NCI-H748 treated with DMSO at 0.1 percent for 48 hours (cell line): ENCODE measurements around the gene MAP3K7.

ENCODE experiments used
- DNase-seq: peaks from one replicate; lab custom pipeline; 2025; lab: John Stamatoyannopoulos, UW

The MAP3K7 gene

DNA sequence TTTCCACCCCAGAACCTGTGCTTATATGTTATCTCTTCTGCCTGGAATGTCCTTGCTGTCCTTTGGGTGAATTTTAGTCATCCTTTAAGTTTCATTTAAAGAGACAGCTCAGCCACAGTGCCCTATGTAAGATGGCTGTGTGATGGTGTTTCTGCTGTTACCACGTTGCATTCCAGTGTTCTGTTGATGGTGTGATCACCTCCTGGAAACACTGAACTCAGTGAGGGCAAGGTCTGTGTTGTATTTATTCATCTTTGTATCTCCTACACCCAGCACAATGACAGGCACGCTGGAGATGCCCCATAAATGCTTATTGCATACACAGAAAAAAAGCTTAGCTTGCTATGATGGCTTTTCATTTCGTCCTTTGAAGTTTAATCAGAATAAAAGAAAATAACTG is 102.5 kb downstream of the MAP3K7 start:
- no peak for DNase-seq

DNA sequence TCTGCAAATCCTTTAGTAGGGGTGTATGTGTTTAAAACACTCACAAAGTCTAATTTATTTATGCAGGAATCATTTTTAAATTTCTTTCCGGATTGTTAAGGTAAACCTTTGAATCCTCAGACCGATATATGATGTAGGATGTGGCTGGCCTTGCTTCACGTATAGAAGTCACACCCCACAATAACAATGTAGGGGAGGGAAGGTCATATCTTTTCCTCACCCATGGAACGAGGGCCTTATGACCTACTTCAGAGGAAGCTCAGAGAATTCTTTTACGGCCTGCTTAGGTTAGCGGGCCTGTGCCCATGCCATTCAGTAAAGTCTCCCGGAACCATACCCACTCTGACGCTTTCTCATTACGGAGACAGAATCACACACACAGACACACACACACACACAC is 102.9 kb downstream of the MAP3K7 start:
- no peak for DNase-seq

DNA sequence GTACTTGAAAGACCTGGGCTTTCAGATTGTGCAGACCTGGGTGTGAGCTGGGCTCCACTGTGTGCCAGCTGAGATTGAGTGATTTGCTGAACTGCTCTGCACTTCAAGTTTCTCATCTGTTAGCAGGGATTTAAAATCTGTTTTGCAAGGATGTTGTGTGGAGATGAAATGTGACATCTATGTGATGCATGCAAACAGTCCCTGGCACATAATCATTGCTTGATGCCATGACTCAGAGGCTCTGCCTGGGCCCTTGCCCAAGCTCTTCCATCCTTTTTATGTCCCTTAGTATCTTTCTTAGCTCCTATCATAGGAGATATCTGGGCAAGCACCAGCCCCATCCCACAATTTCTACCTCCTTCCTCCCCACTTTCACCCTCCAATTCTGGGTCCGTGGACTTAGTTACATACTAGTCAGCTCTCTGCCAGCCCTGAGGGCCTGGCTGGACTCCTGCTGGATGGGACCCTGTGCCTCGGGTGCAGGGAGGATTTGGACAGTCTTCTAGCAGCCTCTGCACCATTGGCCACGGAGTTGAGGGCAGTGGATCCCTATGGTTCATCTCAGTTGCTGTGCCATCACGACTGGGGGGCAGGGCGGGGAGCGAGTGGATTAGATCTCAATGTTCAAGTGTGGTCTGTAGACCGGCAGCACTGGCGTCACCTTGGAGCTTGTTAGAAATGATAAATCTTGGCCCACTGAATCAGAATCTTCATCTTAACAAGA is 103.6 kb downstream of the MAP3K7 start:
- no peak for DNase-seq

DNA sequence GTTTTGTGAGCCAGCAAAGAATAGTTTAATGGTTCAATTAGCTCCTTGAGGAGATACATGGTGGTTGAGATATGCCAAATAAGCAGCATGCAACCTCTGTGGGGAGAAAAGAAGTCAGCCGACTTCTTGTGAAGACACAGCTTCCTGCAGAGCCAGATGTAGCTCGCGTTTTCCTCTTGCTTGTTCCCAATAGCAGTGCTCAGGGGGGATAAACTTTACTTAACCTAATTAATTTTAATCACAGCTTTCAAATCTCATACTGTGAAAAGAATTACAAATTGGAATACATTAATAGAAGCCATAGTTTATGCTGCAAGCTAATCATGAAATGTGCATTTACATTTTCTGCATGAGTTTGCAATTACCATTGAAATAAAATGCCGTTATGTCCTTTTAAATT is 106.2 kb downstream of the MAP3K7 start:
- no peak for DNase-seq

DNA sequence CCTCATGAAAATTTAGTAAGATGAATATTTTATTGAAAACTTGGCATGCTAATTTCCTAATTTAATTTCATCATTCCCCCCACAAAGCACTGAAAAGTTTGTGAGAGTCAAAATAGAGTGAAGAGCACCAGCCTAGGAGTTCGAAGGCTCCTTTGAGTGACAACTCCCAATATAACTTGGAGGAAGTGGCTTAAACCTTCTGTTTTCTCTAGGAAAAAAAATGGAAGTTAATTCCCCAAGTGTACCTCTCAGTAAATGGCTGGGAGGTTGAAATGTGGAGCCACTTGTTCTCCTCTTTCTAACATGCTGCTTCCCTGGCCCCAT is 107.3 kb downstream of the MAP3K7 start:
- DNase-seq = no peak

DNA sequence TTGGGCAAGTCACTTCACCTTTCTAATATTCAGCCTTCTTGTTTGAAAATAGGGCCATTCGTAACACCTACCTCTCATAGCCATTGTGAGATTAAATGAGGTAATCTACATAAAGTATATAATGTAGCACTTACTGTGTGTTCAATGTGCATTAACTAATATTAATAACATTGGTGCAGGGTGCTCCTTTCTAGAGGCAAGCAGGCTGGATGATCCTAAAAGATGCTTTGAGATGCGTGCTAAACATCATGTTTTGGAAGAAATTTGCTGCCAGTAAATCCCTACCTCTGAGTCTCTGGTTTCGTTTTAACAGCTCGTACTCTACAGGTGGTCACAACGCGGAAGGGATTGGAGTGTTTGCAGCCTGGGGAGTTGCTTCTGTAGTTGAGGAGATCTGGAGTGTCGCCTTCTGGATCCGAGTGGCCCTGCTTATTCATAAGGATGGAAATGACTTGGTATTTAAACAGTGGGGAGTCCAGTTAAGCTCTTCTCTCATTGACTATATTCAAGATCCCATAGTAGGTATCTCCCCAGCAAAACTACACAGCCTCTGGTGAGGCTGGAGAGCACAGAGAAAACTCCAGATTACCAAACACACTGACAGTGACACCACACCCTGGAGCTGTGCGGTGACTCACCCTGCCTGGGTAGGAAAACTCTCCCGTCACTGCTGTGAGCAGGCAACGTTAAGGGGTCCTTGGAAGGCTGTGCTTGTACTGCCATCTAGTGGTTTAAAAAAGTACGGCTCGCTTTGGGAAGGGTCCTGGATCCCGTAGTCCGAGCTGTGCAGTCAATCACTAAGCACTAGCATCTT is 107.9 kb downstream of the MAP3K7 start:
- DNase-seq = peak; percentile 68

DNA sequence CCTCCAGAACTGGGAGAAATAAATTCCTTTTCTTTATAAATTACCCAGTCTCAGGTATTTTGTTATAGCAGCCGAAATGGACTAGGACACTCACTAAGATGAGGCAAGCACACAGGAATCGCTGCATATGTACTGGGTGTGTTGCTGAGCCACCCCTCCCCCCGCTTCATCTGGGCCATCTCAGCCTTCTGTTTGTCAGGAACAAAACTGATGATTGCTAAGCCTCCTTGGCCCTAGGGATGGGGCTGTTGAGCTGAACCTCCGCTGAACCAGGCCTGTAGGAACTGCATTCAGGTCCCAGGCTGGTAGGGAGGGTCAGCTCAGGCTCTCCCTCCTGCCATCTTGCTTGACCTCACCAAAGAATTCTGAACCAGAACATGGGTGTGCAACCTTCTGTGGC is 108.6 kb downstream of the MAP3K7 start:
- DNase-seq = no peak

DNA sequence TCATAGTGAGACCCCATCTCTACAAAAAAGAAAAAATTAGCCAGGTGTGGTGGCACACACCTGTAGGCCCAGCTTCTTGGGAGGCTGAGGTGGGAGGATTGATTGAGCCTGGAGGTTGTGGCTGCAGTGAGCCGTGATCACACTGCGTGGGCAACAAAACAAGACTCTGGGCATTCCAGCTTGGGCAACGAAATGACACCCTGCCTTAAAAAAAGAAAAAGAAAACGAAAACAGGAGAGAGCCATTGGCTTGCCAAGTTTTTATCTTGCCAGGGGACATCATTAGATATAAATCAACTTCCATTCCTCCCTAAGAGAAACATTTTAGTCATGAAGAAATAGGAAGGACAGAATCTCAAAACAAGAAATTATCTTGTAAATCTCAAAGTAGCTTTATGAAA is 109.5 kb downstream of the MAP3K7 start:
- DNase-seq = no peak

DNA sequence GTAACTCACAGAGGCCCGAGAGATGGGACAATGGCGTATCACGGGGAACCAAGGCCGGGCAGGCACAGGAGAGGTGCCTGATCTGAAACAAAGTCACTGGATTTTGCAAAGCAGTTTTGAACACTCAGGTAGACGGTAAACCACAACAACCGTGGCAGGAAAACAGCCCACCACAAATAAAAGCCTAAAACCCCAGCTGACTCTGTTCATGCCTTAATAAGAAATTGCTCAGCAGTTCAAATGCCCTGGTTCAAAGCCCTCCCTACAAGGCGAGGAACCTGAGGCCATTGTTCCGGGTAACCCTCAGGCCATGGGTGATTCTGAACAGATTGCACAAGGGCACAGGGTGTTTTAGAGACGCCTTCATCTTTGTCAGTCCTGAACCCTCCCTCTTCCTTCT is 114.2 kb downstream of the MAP3K7 start:
- DNase-seq = no peak

DNA sequence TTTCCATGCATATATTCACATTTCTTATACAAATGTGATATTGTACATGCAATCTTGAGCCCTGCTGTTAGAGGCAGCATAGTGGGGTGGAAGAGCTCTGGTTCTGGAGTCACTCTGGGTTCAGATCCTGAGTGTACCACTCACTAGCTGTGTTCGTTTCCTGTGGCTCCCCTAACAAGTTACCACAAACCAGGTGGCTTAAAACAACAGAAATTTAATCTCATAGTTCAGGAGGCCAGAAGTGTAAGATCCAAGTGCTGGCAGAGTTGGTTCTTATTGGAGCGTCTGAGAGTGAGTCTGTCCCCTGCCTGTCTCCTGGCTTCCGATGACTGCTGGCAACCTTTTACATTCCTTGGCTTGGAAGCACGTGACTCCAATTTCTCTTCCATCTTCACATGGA is 115.6 kb downstream of the MAP3K7 start:
- DNase-seq = no peak

DNA sequence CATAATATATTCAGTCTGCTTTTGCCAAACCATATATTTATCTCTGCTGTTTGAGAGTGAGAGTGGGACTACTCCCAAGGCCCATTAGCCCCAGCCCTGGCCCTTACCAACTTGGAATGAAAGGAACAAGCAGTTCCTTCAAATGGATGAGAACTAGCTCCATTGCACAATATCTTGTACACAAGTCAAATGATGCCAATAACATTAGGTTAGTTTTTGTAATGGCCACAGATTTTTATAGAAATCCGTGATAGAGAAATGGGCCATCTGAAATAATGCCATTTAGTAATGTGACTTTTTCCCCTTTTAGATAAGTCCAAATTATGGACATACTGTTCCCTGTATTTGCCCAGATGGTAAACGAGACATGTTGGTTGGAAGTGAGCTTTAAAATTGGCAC is 117.0 kb downstream of the MAP3K7 start:
- DNase-seq = no peak

DNA sequence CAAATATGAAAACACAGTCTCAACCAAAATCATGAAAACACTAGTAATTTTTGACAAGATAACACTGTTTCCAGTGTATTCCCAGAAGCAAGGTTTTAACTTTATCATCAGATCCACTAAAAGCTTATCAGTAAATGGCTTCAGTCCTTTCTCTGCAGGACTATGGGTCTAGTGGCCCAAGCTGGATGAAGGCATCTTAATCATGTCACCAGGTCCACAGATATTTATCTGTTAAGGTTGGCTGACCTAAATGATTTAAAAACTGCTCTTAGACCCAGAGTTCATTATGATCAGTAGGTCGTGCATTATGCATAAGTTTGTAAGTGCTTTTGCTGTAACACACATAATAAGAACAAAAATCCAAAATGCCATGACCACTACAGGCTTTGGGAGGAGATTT is 118.0 kb downstream of the MAP3K7 start:
- no peak for DNase-seq

DNA sequence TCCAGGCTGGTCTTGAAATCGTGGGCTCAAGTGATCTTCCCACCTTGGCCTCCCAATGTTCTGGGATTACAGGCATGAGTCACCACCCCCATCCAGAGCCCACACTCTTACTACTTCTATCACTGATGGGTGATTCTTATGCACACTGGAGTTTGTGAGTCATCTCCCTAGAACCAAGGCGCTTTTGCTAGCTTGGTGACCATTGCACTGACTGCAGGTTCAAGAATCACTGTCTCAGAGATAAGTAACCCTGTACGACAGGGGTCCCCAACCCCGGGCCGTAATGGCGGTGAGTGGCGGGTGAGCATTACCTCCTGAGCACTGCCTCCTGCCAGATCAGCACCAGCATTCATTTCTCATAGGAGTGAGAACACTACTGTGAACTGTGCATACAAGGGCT is 118.8 kb downstream of the MAP3K7 start:
- no peak for DNase-seq

DNA sequence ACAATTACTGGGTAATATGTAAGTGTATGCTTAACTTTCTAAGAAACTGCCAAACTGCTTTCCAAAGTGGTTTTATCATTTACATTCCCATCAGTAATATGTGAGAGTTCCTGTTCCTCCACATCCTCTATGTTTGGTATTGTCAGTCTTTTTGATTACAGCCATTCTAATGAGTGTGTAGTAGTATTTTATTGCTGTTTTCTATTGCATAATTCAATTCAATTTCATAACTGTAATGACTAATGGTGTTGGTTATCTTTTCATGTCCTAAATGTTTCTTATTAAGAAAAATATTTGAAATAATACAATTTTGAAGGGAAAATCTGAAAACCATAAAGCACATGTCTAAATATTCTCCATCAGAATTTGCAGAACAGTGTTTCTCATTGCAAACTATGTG is 119.3 kb downstream of the MAP3K7 start:
- DNase-seq = no peak

DNA sequence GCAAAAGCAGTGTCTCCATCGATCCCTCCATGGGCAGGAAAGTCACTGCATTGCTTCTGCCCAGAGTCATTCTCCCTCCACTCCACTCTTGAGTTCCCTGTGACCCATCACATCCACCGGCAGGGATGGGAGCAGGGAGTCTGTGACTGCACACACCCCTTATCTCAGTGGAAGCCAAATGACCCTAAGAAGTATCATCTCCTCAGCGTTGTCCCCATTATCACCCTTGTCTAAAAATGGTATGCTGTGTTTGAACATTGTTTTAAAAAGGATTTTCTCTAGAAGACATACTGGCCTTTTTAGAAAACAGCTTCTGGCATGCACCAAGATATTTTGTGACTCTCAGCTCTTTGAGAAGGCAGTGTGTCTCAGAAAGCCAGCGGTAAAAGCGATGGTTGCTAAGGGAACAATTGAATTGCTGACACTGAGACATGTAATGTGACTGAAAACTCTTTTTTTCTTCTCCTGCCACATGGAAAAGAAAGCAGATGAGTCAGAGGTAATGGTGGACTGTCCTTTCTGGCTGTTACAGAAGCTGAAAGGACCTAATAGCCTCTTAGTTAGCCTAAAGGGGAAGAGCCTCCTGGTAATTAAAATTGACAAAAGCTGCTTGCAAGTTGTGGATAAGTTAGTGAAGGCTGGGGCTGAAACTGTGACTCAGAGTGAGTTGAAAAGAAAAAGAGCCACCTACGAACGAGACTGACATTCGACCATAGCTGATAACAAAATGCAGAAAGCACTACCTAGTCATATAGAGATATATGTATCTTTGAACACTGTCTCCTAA is 120.5 kb downstream of the MAP3K7 start:
- no peak for DNase-seq

DNA sequence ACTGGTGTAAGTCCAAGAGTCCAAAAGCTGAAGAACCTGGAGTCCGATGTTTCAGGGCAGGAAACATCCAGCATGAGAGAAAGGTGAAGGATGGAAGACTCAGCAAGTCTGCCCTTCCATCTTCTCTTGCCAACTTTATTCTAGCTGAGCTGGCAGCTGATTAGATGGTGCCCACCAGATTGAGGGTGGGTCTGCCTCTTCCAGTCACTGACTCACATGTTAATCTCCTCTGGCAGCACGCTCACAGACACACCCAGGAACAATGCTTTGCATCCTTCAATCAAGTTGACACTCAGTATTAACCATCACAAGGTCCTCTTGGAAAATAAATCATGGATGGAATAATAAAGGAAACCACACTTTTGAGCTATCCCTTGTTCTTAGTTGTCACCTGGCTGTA is 121.2 kb downstream of the MAP3K7 start:
- no peak for DNase-seq

DNA sequence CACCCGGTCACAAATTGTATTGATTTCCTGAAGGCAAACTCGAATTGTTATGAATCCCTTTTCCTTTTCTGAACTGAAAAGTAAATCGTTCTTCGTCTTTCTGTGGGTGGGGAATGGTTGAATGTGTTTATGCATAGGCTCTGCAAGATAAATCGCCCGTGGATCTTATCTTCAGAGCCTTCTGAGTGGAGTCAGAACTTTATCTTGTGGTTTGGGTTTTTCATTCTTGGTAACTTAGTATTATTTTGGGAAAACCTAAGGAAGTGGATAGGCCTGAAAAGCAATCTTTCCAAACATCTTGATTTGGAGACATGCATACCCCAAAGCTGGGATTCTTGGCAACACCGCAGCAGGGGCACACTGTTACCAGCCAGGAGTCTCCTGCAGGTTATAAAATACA is 122.4 kb downstream of the MAP3K7 start:
- DNase-seq = no peak

DNA sequence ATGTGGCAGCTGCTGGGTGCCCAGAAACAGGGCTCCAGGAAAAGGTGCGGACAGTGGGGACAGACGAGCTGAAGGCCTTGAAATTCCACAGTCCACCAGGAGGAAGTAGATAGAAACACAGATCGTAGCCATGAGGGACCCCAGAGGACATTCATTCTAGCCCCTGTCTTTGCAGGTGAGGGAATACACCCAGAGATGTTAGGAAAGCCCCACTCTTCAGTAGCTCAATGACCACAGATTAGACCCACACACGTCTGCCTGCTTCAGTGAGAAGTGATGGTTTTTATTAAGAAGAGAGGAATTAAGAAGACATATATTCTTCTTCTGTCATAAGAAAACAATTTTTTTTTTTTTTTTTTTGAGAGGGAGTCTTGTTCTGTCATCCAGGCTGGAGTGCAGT is 123.0 kb downstream of the MAP3K7 start:
- DNase-seq = no peak
